Liver (tissue), 9 donors: ENCODE data around the gene STXBP6. TPM values are rescaled to one million over a fixed set of nuclear protein-coding genes. Genes with fewer than 3 reads are reported as not detected.

Source experiments
- DNase-seq: peaks from one replicate; pipeline ENCODE4 v3.0.0-alpha.2; 2017; ENCODE audit warnings: low spot score
- H3K27ac ChIP-seq, 2 donors: one replicate each; pipeline ENCODE4 v1.7.0; 2013; ENCODE audit warnings: inconsistent platforms in 2 of 2, low read length in 2 of 2, control low read depth in 1 of 2, low read depth in 1 of 2, mild to moderate bottlenecking in 1 of 2
- H3K27me3 ChIP-seq, 4 donors: one replicate each; pipeline versions ENCODE4 v1.6.1 to v1.7.0; 2013; ENCODE audit warnings: low read length in 3 of 4, inconsistent platforms in 1 of 4, mild to moderate bottlenecking in 1 of 4, moderate library complexity in 1 of 4; ENCODE audit not compliant: control insufficient read depth in 4 of 4, insufficient read depth in 4 of 4
- H3K36me3 ChIP-seq, 4 donors: one replicate each; pipeline versions ENCODE4 v1.6.1 to v1.7.0; 2013; ENCODE audit warnings: low read length in 3 of 4, mild to moderate bottlenecking in 3 of 4, low read depth in 1 of 4, moderate library complexity in 1 of 4; ENCODE audit not compliant: control insufficient read depth in 4 of 4, insufficient read depth in 3 of 4
- H3K4me1 ChIP-seq, 4 donors: one replicate each; pipeline versions ENCODE4 v1.6.1 to v1.7.0; 2013; ENCODE audit warnings: low read length in 3 of 4, mild to moderate bottlenecking in 3 of 4, moderate library complexity in 1 of 4; ENCODE audit not compliant: control insufficient read depth in 4 of 4, insufficient read depth in 4 of 4
- H3K4me3 ChIP-seq, 3 donors: one replicate each; pipeline versions ENCODE4 v1.6.1 to v1.7.0; 2013; ENCODE audit warnings: low read length in 3 of 3, control low read depth in 1 of 3, low read depth in 1 of 3, mild to moderate bottlenecking in 1 of 3
- H3K9ac ChIP-seq, 2 donors: one replicate each; pipeline ENCODE4 v1.7.0; 2013; ENCODE audit warnings: low read length in 2 of 2, mild to moderate bottlenecking in 2 of 2, moderate library complexity in 2 of 2, control low read depth in 1 of 2, low read depth in 1 of 2
- H3K9me3 ChIP-seq, 4 donors: one replicate each; pipeline versions ENCODE4 v1.6.1 to v1.7.0; 2013; ENCODE audit warnings: low read length in 3 of 4; ENCODE audit not compliant: control insufficient read depth in 4 of 4
- EGR1 ChIP-seq, 2 donors: IDR thresholded peaks; 2 replicates each; pipeline ENCODE4 v1.6.1; 2016 to 2018; ENCODE audit warnings: antibody characterized with exemption in 2 of 2, low read depth in 2 of 2
- FOXA1 ChIP-seq: IDR thresholded peaks from 2 replicates; pipeline ENCODE4 v1.6.1; 2016; ENCODE audit warnings: antibody characterized with exemption
- FOXA2 ChIP-seq: IDR thresholded peaks from 2 replicates; pipeline ENCODE4 v1.6.1; 2016; ENCODE audit warnings: antibody characterized with exemption
- GABPA ChIP-seq, 2 donors: IDR thresholded peaks in 1 of 2; conservative IDR thresholded peaks in 1 of 2; 2 replicates each; pipeline ENCODE4 v1.6.1; 2016; ENCODE audit warnings: antibody characterized with exemption in 2 of 2, mild to moderate bottlenecking in 1 of 2, moderate library complexity in 1 of 2
- HNF4A ChIP-seq, 2 donors: conservative IDR thresholded peaks; 2 replicates each; pipeline ENCODE4 v1.6.1; 2016; ENCODE audit warnings: antibody characterized with exemption in 2 of 2, mild to moderate bottlenecking in 2 of 2
- HNF4G ChIP-seq: IDR thresholded peaks from 2 replicates; pipeline ENCODE4 v1.6.1; 2016; ENCODE audit warnings: antibody characterized with exemption
- JUND ChIP-seq, 2 donors: IDR thresholded peaks; 2 replicates each; pipeline ENCODE4 v1.6.1; 2016; ENCODE audit warnings: antibody characterized with exemption in 2 of 2
- NR2F2 ChIP-seq: IDR thresholded peaks from 2 replicates; pipeline ENCODE4 v1.6.1; 2016; ENCODE audit warnings: antibody characterized with exemption
- RAD21 ChIP-seq, 2 donors: IDR thresholded peaks; 2 replicates each; pipeline ENCODE4 v1.6.1; 2016; ENCODE audit warnings: antibody characterized with exemption in 2 of 2, mild to moderate bottlenecking in 2 of 2
- RXRA ChIP-seq, 2 donors: IDR thresholded peaks; 2 replicates each; pipeline ENCODE4 v1.6.1; 2017 to 2018; ENCODE audit warnings: antibody characterized with exemption in 2 of 2, mild to moderate bottlenecking in 1 of 2
- SP1 ChIP-seq: IDR thresholded peaks from 2 replicates; pipeline ENCODE4 v1.6.1; 2018; ENCODE audit warnings: antibody characterized with exemption, mild to moderate bottlenecking
- TAF1 ChIP-seq: conservative IDR thresholded peaks from 2 replicates; pipeline ENCODE4 v1.6.1; 2016; ENCODE audit warnings: antibody characterized with exemption, mild to moderate bottlenecking
- YY1 ChIP-seq: IDR thresholded peaks from 2 replicates; pipeline ENCODE4 v1.6.1; 2016; ENCODE audit warnings: antibody characterized with exemption, mild to moderate bottlenecking
- polyA plus RNA-seq, 2 donors: library from polyadenylated mRNA; stranded (reverse) in 1 of 2; unstranded in 1 of 2; fragments of 200-250 nt in 1 of 2; fragments of >200 nt in 1 of 2; fragmentation: Nextera tagmentation in 1 of 2; extraction: Ambion mirVana in 1 of 2; gene quantifications; one replicate each; pipeline versions ENCODE4 v1.2.1 to v1.2.3, GENCODE V29; 2013 to 2015
- total RNA-seq, 2 donors: library from RNA; depleted of rRNA; stranded (reverse); fragments of >200 nt; gene quantifications; one replicate each; pipeline ENCODE4 v1.2.3, GENCODE V29; 2014
- TF ChIP-seq, protein P1 (sequence below): fragments of 150-350 bp; IDR thresholded peaks from 2 replicates; pipeline ENCODE4 v1.5.1; 2017; ENCODE audit warnings: improper control_type of control experiment, low read depth, low read length; ENCODE audit not compliant: missing input control
- TF ChIP-seq, protein P2 (sequence below): IDR thresholded peaks from 2 replicates; pipeline ENCODE4 v1.6.1; 2016; ENCODE audit warnings: antibody characterized with exemption
- TF ChIP-seq, protein P3 (sequence below): IDR thresholded peaks from 2 replicates; pipeline ENCODE4 v1.6.1; 2016; ENCODE audit warnings: antibody characterized with exemption
- TF ChIP-seq, protein P4 (sequence below): IDR thresholded peaks from 2 replicates; pipeline ENCODE4 v1.6.1; 2016; ENCODE audit warnings: antibody characterized with exemption, mild to moderate bottlenecking
- TF ChIP-seq, protein P5 (sequence below): IDR thresholded peaks from 2 replicates; pipeline ENCODE4 v1.6.1; 2016; ENCODE audit warnings: antibody characterized with exemption
- donor health status: healthy.
- donor health status: healthy.
- donor health status: healthy.
- donor health status: healthy.
- donor health status: healthy.

The STXBP6 gene
- total and polyA plus RNA-seq, 4 donors = 1.4 to 3.8 (median 1.8) TPM

DNA sequence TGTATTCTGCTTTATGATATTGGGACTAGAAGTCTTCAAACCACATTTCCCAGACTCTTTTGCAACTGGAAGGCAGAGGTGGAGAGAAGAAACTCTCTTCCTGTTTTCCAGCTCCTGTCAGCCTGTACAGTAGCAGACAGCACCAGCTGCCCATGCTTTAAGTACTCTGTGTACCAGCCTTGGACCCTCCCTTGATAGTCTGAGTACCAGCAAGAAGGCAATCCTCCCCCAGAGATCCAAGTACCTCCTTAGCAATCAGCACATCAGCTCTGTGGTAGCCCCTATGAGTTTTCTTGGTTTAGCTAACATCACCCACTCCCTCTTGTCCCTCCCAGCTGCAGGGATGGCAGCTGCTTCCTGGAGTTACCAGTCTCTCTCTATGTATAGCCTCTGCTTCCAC is 56.3 kb downstream of the STXBP6 start:
- no peaks in the 10 kb centered on the region for H3K9me3 ChIP-seq
- H3K4me3 ChIP-seq = no peak overlapping the region
- peaks cover 0 to 2% (median 0%) of the 10 kb centered on the region in 4 donors for H3K4me1 ChIP-seq
- TF ChIP-seq, protein P1, sequence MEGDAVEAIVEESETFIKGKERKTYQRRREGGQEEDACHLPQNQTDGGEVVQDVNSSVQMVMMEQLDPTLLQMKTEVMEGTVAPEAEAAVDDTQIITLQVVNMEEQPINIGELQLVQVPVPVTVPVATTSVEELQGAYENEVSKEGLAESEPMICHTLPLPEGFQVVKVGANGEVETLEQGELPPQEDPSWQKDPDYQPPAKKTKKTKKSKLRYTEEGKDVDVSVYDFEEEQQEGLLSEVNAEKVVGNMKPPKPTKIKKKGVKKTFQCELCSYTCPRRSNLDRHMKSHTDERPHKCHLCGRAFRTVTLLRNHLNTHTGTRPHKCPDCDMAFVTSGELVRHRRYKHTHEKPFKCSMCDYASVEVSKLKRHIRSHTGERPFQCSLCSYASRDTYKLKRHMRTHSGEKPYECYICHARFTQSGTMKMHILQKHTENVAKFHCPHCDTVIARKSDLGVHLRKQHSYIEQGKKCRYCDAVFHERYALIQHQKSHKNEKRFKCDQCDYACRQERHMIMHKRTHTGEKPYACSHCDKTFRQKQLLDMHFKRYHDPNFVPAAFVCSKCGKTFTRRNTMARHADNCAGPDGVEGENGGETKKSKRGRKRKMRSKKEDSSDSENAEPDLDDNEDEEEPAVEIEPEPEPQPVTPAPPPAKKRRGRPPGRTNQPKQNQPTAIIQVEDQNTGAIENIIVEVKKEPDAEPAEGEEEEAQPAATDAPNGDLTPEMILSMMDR = no peak
- TF ChIP-seq RXRA (IDR thresholded peaks at IDR 0.05) (no peak), HNF4G (no peak), YY1 (no peak), FOXA1 (no peak), RAD21 (IDR thresholded peaks at IDR 0.05) (no peak), TAF1 (no peak), NR2F2 (no peak), GABPA (IDR thresholded peaks at IDR 0.05 in 1 of 2, conservative IDR thresholded peaks at IDR 0.05 in 1 of 2) (no peak), FOXA2 (no peak), SP1 (no peak), JUND (IDR thresholded peaks at IDR 0.05) (no peak), EGR1 (IDR thresholded peaks at IDR 0.05; ENCODE audit: low read depth in 2 of 2) (no peak), HNF4A (conservative IDR thresholded peaks at IDR 0.05) (no peak)
- TF ChIP-seq, protein P2, sequence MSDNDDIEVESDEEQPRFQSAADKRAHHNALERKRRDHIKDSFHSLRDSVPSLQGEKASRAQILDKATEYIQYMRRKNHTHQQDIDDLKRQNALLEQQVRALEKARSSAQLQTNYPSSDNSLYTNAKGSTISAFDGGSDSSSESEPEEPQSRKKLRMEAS = no peak
- TF ChIP-seq, protein P3, sequence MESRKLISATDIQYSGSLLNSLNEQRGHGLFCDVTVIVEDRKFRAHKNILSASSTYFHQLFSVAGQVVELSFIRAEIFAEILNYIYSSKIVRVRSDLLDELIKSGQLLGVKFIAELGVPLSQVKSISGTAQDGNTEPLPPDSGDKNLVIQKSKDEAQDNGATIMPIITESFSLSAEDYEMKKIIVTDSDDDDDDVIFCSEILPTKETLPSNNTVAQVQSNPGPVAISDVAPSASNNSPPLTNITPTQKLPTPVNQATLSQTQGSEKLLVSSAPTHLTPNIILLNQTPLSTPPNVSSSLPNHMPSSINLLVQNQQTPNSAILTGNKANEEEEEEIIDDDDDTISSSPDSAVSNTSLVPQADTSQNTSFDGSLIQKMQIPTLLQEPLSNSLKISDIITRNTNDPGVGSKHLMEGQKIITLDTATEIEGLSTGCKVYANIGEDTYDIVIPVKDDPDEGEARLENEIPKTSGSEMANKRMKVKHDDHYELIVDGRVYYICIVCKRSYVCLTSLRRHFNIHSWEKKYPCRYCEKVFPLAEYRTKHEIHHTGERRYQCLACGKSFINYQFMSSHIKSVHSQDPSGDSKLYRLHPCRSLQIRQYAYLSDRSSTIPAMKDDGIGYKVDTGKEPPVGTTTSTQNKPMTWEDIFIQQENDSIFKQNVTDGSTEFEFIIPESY = no peak
- TF ChIP-seq, protein P4, sequence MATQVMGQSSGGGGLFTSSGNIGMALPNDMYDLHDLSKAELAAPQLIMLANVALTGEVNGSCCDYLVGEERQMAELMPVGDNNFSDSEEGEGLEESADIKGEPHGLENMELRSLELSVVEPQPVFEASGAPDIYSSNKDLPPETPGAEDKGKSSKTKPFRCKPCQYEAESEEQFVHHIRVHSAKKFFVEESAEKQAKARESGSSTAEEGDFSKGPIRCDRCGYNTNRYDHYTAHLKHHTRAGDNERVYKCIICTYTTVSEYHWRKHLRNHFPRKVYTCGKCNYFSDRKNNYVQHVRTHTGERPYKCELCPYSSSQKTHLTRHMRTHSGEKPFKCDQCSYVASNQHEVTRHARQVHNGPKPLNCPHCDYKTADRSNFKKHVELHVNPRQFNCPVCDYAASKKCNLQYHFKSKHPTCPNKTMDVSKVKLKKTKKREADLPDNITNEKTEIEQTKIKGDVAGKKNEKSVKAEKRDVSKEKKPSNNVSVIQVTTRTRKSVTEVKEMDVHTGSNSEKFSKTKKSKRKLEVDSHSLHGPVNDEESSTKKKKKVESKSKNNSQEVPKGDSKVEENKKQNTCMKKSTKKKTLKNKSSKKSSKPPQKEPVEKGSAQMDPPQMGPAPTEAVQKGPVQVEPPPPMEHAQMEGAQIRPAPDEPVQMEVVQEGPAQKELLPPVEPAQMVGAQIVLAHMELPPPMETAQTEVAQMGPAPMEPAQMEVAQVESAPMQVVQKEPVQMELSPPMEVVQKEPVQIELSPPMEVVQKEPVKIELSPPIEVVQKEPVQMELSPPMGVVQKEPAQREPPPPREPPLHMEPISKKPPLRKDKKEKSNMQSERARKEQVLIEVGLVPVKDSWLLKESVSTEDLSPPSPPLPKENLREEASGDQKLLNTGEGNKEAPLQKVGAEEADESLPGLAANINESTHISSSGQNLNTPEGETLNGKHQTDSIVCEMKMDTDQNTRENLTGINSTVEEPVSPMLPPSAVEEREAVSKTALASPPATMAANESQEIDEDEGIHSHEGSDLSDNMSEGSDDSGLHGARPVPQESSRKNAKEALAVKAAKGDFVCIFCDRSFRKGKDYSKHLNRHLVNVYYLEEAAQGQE = no peak
- TF ChIP-seq, protein P5, sequence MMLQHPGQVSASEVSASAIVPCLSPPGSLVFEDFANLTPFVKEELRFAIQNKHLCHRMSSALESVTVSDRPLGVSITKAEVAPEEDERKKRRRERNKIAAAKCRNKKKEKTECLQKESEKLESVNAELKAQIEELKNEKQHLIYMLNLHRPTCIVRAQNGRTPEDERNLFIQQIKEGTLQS = no peak
- H3K9ac ChIP-seq = no peak overlapping the region
- H3K36me3 ChIP-seq = no peaks in the 10 kb centered on the region
- H3K27me3 ChIP-seq = no peaks in the 10 kb centered on the region
- DNase-seq = no peak
- no peak overlapping the region for H3K27ac ChIP-seq
